Naive thymus-derived CD8-positive, alpha-beta T cell (primary cell): Measurements from ENCODE around the gene XAF1. TPM values are rescaled to one million over a fixed set of nuclear protein-coding genes. Genes with fewer than 3 reads are reported as not detected.
"Not testable (repeated sequence)": the region's sequence is repeated elsewhere in the genome, so short reads cannot be mapped to it uniquely, and the experiment has no call there.

Experiments
- ATAC-seq, 2 donors: fragments of 150-1000 bp; cut with Tn5 transposase in 1 of 2; sonication (Bioruptor Pico), chemical (Tn5 transposase) in 1 of 2; 1 replicate in 1 of 2; 2 replicates in 1 of 2; pipeline ENCODE4 v1.10.0; 2021; ENCODE audit warnings: mild to moderate bottlenecking in 2 of 2, moderate library complexity in 2 of 2
- POLR2A ChIA-PET: fragments of 350-600 bp; sonication (Branson Sonifier 250); formaldehyde crosslinking; loops from one replicate; lab custom pipeline; 2021; ENCODE audit warnings: antibody characterized with exemption; lab: Charles Lee
- DNase-seq, 10 donors: peaks; one replicate each; pipeline versions ENCODE4 v3.0.0 to v3.0.0-alpha.2; 2020 to 2022
- H3K27ac Mint-ChIP-seq, 10 donors: one replicate each; pipeline ENCODE4 v1.8.0; 2020 to 2022; ENCODE audit warnings: mild to moderate bottlenecking in 10 of 10, mixed read lengths in 10 of 10, moderate library complexity in 4 of 10, inconsistent platforms in 1 of 10
- H3K27me3 Mint-ChIP-seq, 5 donors: one replicate each; pipeline ENCODE4 v1.8.0; 2021 to 2022; ENCODE audit warnings: mixed read lengths in 5 of 5
- H3K36me3 Mint-ChIP-seq, 3 donors: one replicate each; pipeline ENCODE4 v1.8.0; 2020 to 2022; ENCODE audit warnings: mixed read lengths in 3 of 3, mild to moderate bottlenecking in 2 of 3, inconsistent platforms in 1 of 3
- H3K4me1 Mint-ChIP-seq, 4 donors: one replicate each; pipeline ENCODE4 v1.8.0; 2021 to 2022; ENCODE audit warnings: mixed read lengths in 4 of 4
- H3K4me3 Mint-ChIP-seq, 10 donors: one replicate each; pipeline ENCODE4 v1.8.0; 2020 to 2022; ENCODE audit warnings: mild to moderate bottlenecking in 10 of 10, mixed read lengths in 10 of 10, moderate library complexity in 6 of 10, inconsistent platforms in 1 of 10
- H3K9me3 Mint-ChIP-seq, 9 donors: one replicate each; pipeline ENCODE4 v1.8.0; 2020 to 2022; ENCODE audit warnings: mixed read lengths in 9 of 9, mild to moderate bottlenecking in 3 of 9, inconsistent platforms in 1 of 9, moderate library complexity in 1 of 9
- polyA plus RNA-seq, 3 donors: library from polyadenylated mRNA; unstranded; fragments of 300-500 nt; fragmentation: Illumina TruSeq; gene quantifications; one replicate each; pipeline ENCODE4 v1.2.3, GENCODE V29; 2021
- total RNA-seq, 8 experiments: library from RNA in 2 of 8; stranded (reverse) in 2 of 8; gene quantifications; one replicate each; pipeline ENCODE4 v1.2.3 and lab custom pipeline; 2021 to 2026

XAF1 gene
- total and polyA plus RNA-seq, 5 experiments from 2014 or later: 19.7 to 41.3 (median 40.0) TPM

DNA sequence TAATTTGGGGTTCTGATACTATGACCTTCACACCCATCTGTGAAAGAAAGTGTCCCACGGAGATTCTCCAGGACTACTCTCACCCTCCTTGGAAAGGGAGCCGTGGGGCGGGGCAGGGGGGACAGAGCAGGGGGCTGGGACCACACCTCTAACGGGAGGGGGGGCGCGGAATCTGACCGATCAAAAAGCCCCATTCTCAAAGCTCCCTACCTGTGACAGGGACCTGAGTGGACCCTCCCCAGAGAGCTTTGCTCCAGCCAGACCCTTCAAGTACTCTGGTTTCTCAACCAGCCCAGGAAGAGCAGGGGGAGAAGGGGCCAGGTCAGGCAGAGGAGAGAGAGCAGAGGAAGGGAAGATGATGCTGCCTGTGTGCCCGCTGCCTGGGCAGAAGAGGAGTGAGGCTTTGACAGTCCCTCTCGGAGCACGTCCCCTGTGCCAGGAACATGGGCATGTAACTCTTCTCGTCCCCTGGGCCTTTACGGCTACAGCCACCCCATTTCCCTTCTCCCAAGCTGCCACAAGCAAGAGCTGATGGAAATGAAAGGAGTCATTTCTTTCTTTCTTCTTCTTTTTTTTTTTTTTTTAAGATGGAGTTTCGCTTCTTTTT lies 682 bp downstream of the XAF1 start:
- DNase-seq (peak in 1 of 10 donors; percentile 12), ATAC-seq (peak; percentile 29 to 37)
- POLR2A ChIA-PET: interaction anchor here (0.5 kb wide), 1 partner anchor 318 kb away, joined by 9 read pairs; no protein-coding TSS in a partner anchor
- Mint-ChIP-seq H3K27ac (peak overlapping the region; percentile 91 to 100 (median 96)), H3K27me3 (no peaks in the 10 kb centered on the region), H3K36me3 (peaks cover 4 to 37% (median 34%) of the 10 kb centered on the region in 3 donors), H3K9me3 (no peaks in the 10 kb centered on the region), H3K4me1 (peaks cover 43 to 74% (median 66%) of the 10 kb centered on the region in 4 donors), H3K4me3 (peak overlapping the region; percentile 93 to 100 (median 98))

DNA sequence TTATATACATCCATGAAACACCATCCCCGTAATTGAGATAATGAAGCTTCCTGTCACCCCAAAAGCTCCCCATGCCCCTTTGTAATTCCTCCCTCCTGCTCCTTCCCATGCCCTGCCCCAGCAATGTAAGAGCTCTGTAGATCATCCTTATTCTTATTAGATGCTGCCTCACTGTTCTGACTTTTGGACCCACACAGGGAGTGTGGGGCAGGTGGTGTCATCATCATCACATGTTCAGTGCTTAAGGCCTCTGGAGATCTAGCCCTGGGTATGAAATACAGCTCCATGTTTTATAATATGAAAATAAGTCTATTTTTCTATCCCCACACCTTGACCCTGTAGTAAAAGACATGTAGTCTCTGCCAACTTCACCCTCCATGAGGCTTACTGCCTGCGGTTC lies 1.9 kb downstream of the XAF1 start:
- POLR2A ChIA-PET: no interaction called here
- peaks cover 39 to 74% (median 57%) of the 10 kb centered on the region in 4 donors for H3K4me1 Mint-ChIP-seq
- no peaks in the 10 kb centered on the region for H3K27me3 Mint-ChIP-seq
- H3K36me3 Mint-ChIP-seq: peaks cover 8 to 49% (median 45%) of the 10 kb centered on the region in 3 donors
- peak overlapping the region; percentile 38 to 100 (median 66) for H3K4me3 Mint-ChIP-seq
- no peaks in the 10 kb centered on the region for H3K9me3 Mint-ChIP-seq
- H3K27ac Mint-ChIP-seq: peak overlapping the region in 9 of 10 donors; percentile 4 to 99 (median 83)
- ATAC-seq (no peak), DNase-seq (no peak)

DNA sequence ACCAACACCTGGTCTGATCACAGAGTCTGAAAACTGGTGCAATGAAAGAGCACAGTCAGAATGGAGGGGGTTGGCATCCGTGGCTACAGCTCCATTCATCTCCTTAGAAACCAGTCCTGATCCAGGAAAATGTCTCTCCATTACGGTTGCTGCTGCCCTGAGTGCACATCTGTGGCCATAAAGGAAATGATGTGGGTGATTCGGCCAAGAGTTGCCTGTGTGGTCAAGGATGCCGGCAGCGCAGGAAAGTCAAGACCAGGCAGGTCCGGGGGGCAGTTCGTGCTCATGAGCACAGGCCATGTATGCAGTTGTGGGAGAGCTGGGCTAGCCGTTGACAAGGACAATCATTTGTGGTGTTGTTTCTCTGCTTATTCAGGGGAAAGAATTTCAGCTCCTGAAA lies 5.9 kb downstream of the XAF1 start:
- H3K36me3 Mint-ChIP-seq: peaks cover 37 to 89% (median 84%) of the 10 kb centered on the region in 3 donors
- H3K9me3 Mint-ChIP-seq: peaks cover 8 to 17% (median 14%) of the 10 kb centered on the region in 9 donors
- ATAC-seq (no peak), DNase-seq (no peak)
- POLR2A ChIA-PET: no interaction called here
- no peak overlapping the region for H3K4me3 Mint-ChIP-seq
- peak overlapping the region in 1 of 10 donors; percentile 38 for H3K27ac Mint-ChIP-seq
- no peaks in the 10 kb centered on the region for H3K27me3 Mint-ChIP-seq
- peaks cover 25 to 43% (median 32%) of the 10 kb centered on the region in 4 donors for H3K4me1 Mint-ChIP-seq

DNA sequence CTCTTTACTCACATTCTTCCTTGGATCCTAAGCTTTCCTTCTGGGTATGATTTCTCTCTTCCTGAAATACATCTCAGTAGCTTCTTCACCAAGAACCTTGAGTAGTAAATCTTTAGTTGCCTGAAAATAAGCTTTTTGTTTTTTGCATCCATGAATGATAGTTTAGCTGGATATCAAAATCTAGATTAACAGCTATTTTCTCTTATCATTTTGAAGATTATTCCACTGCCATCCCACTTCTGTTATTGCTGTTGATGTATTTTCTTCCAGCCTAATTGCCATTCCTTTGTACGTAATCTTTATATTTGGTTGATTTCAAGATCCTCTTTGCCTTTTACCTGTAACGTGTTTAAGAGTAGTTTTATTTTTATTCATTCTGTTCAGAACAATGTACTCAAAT lies 12.6 kb downstream of the XAF1 start:
- H3K4me3 Mint-ChIP-seq: no peak overlapping the region
- peaks cover 83 to 98% (median 98%) of the 10 kb centered on the region in 3 donors for H3K36me3 Mint-ChIP-seq
- H3K27ac Mint-ChIP-seq: no peak overlapping the region
- H3K27me3 Mint-ChIP-seq: no peaks in the 10 kb centered on the region
- peaks cover 29 to 75% (median 55%) of the 10 kb centered on the region in 9 donors for H3K9me3 Mint-ChIP-seq
- peaks cover 0 to 8% (median 5%) of the 10 kb centered on the region in 4 donors for H3K4me1 Mint-ChIP-seq
- POLR2A ChIA-PET: no interaction called here
- ATAC-seq (no peak), DNase-seq (no peak)

DNA sequence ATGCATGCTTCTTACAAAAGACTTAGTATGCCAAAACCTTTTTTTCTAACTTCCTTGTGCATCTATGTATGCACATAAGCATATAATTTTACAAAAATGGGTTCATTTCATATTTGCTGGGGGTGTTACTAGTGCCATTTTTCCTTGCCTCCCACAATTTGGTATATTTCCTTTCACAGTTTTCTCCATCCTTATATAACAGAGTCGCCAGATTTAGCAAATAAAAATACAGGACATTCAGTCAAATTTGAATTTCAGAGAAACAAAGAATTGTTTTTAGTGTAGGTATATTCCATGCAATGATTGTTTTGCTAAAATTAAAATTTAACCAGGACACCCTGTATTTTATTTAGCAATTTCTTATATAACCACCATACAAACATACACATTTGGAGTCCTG lies 16.2 kb downstream of the XAF1 start:
- Mint-ChIP-seq H3K27me3 (peaks cover 0 to 26% (median 15%) of the 10 kb centered on the region in 5 donors), H3K4me3 (no peak overlapping the region), H3K27ac (no peak overlapping the region), H3K4me1 (peaks cover 2 to 13% (median 6%) of the 10 kb centered on the region in 4 donors), H3K9me3 (peaks cover 24 to 89% (median 54%) of the 10 kb centered on the region in 9 donors), H3K36me3 (peaks cover 70 to 80% (median 80%) of the 10 kb centered on the region in 3 donors)
- DNase-seq (no peak), ATAC-seq (no peak)
- POLR2A ChIA-PET: no interaction called here

DNA sequence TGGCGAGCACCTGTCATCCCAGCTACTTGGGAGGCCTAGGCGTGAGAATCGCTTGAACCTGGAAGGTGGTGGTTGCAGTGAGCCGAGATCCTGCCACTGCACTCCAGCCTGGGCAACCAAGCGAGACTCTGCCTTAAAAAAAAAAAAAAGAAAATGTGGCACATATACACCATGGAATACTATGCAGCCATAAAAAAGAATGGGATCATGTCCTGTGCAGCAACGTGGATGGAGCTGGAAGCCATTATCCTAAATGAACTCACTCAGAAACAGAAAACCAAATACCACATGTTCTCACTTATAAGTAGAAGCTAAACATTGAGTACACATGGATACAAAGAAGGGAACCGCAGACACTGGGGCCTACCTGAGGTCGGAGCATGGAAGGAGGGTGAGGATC lies 19.1 kb downstream of the XAF1 start:
- DNase-seq, POLR2A ChIA-PET, ATAC-seq, H3K27ac Mint-ChIP-seq: not testable (repeated sequence)
- H3K4me1 Mint-ChIP-seq: peaks cover 2 to 13% (median 4%) of the 10 kb centered on the region in 4 donors
- peaks cover 12 to 55% (median 40%) of the 10 kb centered on the region in 5 donors for H3K27me3 Mint-ChIP-seq
- peaks cover 0 to 84% (median 36%) of the 10 kb centered on the region in 9 donors for H3K9me3 Mint-ChIP-seq
- peaks cover 55 to 60% (median 59%) of the 10 kb centered on the region in 3 donors for H3K36me3 Mint-ChIP-seq
- H3K4me3 Mint-ChIP-seq: peak overlapping the region in 1 of 10 donors; percentile 20

DNA sequence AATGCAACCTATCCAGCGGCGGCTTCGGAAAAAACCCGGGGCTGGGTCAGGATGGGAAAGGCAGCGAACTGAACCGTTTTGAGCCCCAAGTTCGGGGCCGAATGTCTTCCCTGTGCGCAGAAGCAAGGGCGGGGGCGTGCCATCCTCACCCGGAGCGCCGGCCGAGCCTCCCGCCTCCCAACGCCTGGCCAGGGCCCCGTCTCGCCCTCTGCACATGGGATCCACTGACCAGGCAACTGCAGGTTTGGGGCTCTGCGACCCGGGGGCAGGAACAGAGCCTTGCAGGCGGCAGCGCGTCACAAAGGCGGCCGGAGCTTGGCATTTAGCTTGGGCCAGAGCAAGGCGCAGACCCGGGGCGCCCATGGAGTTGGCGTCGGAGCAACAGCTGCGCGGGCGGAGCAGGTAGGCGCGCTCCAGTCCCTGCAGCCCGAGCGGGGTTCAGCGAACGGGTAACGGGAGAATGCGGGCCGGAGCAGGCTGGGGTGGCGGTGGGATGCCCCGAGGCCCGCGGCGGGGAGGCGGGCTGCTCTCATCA lies 20.1 kb downstream of the XAF1 start, which contains the start of gene FBXO39:
TSS of gene FBXO39 (plus strand) at position 345 of the 535 bp plus-strand sequence. CDS start 3,654 bp downstream, outside the sequence.
- peak within 1 kb of the TSS in 6 of 10 donors; percentile 2 to 51 (median 7) for H3K4me3 Mint-ChIP-seq
- ATAC-seq: peak in 1 of 2 donors; percentile 18
- H3K27ac Mint-ChIP-seq: peak within 1 kb of the TSS in 1 of 10 donors; percentile 53

DNA sequence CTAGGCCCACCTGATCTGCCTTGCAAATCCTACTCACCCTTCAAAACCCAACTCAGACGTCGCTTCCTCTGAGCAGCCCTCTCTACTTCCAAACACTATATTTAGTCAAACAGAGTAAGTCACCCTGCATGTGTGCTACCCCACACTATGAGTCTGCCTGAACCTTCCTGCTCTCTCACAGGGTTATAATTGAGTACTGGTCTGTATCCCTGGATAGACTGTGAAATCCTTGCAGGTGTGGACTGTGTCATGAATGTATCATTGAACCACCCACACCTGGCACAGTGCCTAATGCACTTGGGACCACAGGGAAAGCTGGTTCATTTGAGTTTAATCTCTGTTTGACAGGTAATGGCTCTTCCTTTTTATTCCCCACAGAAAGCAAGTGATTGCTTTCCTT lies 23.6 kb downstream of the XAF1 start:
- no peak for DNase-seq
- H3K36me3 Mint-ChIP-seq: peaks cover 15 to 52% (median 20%) of the 10 kb centered on the region in 3 donors
- H3K4me3 Mint-ChIP-seq: no peak overlapping the region
- ATAC-seq: no peak
- no peak overlapping the region for H3K27ac Mint-ChIP-seq
- peaks cover 42 to 90% (median 61%) of the 10 kb centered on the region in 5 donors for H3K27me3 Mint-ChIP-seq
- peaks cover 2 to 13% (median 4%) of the 10 kb centered on the region in 4 donors for H3K4me1 Mint-ChIP-seq
- H3K9me3 Mint-ChIP-seq: peaks cover 17 to 75% (median 52%) of the 10 kb centered on the region in 9 donors
- POLR2A ChIA-PET: no interaction called here

More for the DNA sequence above, 20.1 kb downstream of the XAF1 start, which contains the start of gene FBXO39:
- POLR2A ChIA-PET: no interaction called here
- Mint-ChIP-seq H3K9me3 (peaks cover 0 to 77% (median 36%) of the 10 kb centered on the region in 9 donors), H3K4me1 (peaks cover 2 to 13% (median 4%) of the 10 kb centered on the region in 4 donors), H3K27me3 (peaks cover 15 to 57% (median 46%) of the 10 kb centered on the region in 5 donors), H3K36me3 (peaks cover 44 to 57% (median 49%) of the 10 kb centered on the region in 3 donors)
- no peak for DNase-seq

DNA sequence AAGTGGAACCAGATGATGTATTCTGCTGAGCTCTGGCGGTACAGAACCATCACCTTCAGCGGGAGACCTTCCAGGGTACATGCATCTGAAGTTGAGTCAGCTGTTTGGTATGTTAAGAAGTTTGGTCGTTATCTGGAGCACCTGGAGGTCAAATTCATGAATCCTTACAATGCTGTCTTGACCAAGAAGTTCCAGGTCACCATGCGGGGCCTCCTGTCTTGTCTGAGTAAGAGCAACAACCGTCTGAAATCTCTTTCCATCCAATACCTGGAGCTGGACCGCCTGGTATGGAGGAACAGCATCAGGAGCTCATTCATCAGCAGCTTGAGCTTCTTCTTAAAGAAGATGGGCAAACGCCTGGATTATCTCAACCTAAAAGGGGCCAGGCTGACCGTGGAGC lies 24.2 kb downstream of the XAF1 start:
- Mint-ChIP-seq H3K27ac (no peak overlapping the region), H3K4me1 (peaks cover under 1 to 13% (median 4%) of the 10 kb centered on the region in 4 donors), H3K36me3 (peaks cover 9 to 50% (median 16%) of the 10 kb centered on the region in 3 donors), H3K9me3 (peaks cover 16 to 74% (median 46%) of the 10 kb centered on the region in 9 donors), H3K27me3 (peaks cover 47 to 85% (median 61%) of the 10 kb centered on the region in 5 donors), H3K4me3 (no peak overlapping the region)
- DNase-seq: no peak
- ATAC-seq: no peak
- POLR2A ChIA-PET: no interaction called here

DNA sequence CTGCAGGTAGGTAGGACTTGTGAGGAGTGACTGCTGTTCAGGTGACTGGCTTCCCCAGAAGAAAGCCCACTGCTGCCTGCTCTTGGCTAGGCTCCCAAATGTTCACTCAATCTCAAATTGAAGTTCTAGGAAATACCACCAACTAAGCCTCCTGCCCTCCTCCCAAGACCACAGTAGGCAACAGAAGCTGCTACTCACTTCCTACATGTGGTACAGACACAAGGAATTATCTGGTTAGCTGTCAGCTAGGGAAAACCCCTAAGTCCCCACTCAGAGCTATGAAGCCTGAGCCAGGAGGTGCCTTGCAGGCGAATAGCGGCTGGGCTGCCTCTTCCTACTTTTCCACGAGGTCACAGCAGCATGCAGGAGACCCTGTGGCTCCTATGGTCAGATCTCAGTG lies 25.0 kb downstream of the XAF1 start:
- DNase-seq (no peak), ATAC-seq (no peak)
- Mint-ChIP-seq H3K4me1 (peaks cover 0 to 14% (median 4%) of the 10 kb centered on the region in 4 donors), H3K27me3 (peaks cover 55 to 79% (median 59%) of the 10 kb centered on the region in 5 donors), H3K36me3 (peaks cover 7 to 58% (median 14%) of the 10 kb centered on the region in 3 donors), H3K9me3 (peaks cover 16 to 77% (median 46%) of the 10 kb centered on the region in 9 donors), H3K4me3 (no peak overlapping the region), H3K27ac (no peak overlapping the region)
- POLR2A ChIA-PET: no interaction called here

DNA sequence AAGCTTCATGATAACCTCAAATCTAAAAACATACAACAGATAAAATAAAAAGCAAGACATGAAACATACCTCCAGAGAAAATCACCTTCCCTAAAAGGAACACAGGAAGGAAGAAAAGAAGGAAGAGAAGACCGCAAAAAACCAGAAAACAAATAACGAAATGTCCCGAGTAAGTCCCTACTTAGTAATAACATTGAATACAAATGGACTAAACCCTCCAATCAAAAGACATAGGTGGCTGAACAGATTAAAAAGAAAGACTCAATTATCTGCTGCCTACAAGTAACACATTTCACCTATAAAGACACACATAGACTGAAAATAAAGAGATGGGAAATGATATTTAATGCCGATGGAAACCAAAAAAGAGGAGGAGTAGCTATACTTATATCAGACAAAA lies 26.4 kb downstream of the XAF1 start:
- no peak for DNase-seq
- ATAC-seq: no peak
- H3K27ac Mint-ChIP-seq: no peak overlapping the region
- H3K4me1 Mint-ChIP-seq: peaks cover 0 to 5% (median 0%) of the 10 kb centered on the region in 4 donors
- H3K4me3 Mint-ChIP-seq: no peak overlapping the region
- peaks cover 6 to 64% (median 14%) of the 10 kb centered on the region in 3 donors for H3K36me3 Mint-ChIP-seq
- H3K27me3 Mint-ChIP-seq: peaks cover 61 to 79% (median 62%) of the 10 kb centered on the region in 5 donors
- POLR2A ChIA-PET: no interaction called here
- H3K9me3 Mint-ChIP-seq: peaks cover 13 to 81% (median 42%) of the 10 kb centered on the region in 9 donors

DNA sequence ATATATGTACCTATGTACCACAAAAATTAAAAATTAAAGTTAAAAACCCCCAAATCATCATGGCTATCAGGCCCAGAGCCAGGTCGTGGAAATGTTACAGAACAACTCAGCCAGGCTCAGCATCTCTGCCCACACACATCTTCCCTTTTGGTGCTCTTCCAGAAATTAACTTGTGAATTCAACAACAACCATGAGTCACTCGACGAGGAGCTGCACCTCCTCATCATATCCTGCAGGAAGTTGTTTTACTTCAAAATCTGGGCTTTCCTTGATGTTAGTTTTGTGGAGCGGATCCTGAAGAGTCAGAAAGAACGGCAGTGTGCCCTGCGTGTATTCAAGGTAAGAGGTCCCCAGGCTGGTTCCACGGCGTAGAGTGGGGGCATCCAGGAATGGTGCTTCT lies 30.8 kb downstream of the XAF1 start:
- POLR2A ChIA-PET: no interaction called here
- Mint-ChIP-seq H3K4me3 (no peak overlapping the region), H3K9me3 (peaks cover 9 to 60% (median 26%) of the 10 kb centered on the region in 9 donors), H3K4me1 (peaks cover 0 to 5% (median 0%) of the 10 kb centered on the region in 4 donors), H3K36me3 (peaks cover 0 to 45% (median 11%) of the 10 kb centered on the region in 3 donors), H3K27me3 (peaks cover 40 to 86% (median 49%) of the 10 kb centered on the region in 5 donors), H3K27ac (no peak overlapping the region)
- DNase-seq (no peak), ATAC-seq (no peak)
